ENCODE data around the gene RUNDC3A. TPM values are rescaled to one million over a fixed set of nuclear protein-coding genes. Genes with fewer than 3 reads are reported as not detected.
A peak's percentile ranks its signal among the peaks of the same experiment; 100 is the strongest.

Gene RUNDC3A
- total RNA-seq, 1 donor from 2014 or later: 0.26 TPM

- Histone ChIP-seq H3K4me3 (ENCODE audit: low read depth, low read length) (no peak overlapping the region), H3K27me3 (ENCODE audit: control insufficient read depth, insufficient read depth, low read length) (peaks cover 5% of the 10 kb centered on the region), H3K36me3 (ENCODE audit: control insufficient read depth, insufficient read depth, low read length) (no peaks in the 10 kb centered on the region)
- FAIRE-seq (peak; percentile 60), DNase-seq (ENCODE audit: low read depth) (no peak)
- TF ChIP-seq, protein P1, sequence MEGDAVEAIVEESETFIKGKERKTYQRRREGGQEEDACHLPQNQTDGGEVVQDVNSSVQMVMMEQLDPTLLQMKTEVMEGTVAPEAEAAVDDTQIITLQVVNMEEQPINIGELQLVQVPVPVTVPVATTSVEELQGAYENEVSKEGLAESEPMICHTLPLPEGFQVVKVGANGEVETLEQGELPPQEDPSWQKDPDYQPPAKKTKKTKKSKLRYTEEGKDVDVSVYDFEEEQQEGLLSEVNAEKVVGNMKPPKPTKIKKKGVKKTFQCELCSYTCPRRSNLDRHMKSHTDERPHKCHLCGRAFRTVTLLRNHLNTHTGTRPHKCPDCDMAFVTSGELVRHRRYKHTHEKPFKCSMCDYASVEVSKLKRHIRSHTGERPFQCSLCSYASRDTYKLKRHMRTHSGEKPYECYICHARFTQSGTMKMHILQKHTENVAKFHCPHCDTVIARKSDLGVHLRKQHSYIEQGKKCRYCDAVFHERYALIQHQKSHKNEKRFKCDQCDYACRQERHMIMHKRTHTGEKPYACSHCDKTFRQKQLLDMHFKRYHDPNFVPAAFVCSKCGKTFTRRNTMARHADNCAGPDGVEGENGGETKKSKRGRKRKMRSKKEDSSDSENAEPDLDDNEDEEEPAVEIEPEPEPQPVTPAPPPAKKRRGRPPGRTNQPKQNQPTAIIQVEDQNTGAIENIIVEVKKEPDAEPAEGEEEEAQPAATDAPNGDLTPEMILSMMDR (IDR thresholded peaks at IDR 0.05; ENCODE audit: insufficient read depth, low read length, severe bottlenecking): no peak
These were observed 41.8 kb upstream of the RUNDC3A start for GRCh38 chr17:44266402-44267164.

DNA sequence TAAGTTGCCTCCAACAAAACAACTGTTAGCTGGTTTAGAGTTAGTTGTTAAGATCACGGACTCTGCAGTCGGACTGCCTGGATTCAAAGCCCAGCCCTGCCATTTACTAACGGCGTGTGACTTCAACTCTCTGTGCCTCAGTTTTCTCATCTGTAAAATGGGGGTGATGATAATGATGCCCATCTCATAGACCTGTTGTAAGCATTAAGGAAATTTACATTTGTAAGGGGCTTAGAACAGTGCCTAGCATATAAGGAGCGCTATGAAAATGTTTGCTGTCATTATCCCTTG lies 41.3 kb upstream of the RUNDC3A start:
- TF ChIP-seq, protein P1 (IDR thresholded peaks at IDR 0.05; ENCODE audit: insufficient read depth, low read length, severe bottlenecking): no peak
- no peak for DNase-seq (ENCODE audit: low read depth)
- FAIRE-seq: no peak

DNA sequence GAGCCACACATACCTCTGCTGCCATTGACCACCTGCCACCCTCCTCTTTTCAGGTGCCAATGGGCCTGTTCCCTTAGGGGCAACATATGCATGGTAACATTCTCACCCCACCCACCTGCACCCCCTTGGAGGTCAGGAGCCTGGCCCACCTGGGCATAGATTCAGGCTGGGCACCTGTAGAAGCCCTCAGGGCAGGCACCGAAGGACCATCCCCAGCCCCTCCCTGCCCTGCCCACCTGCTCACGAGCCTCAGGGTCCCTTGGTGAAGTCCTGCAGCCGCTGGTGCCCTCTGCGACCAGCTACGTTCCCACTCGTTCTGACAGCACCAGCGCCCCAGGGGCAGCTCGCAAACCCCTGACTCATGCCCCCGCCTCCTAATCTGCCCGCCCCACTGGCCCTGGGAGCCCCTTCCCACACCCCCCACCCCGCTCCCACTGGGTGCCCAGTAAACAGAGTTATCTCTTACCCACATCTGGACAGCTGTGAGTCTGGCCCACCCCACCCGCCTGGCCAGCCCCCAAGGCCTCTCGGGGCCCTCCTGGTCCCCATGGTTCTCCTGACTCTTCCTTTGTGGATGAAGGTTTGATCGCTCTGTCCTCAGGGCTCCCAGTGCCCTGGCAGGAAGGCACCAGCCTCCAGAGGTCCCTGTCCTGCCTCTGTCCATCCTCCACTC lies 40.4 kb upstream of the RUNDC3A start, which contains the start of gene SLC4A1:
SLC4A1 (minus strand) TSS at position 318 of the 673 bp plus-strand sequence. CDS start 5,269 bp downstream, outside the sequence.
- DNase-seq (ENCODE audit: low read depth) (no peak), FAIRE-seq (no peak)
- TF ChIP-seq, protein P1 (IDR thresholded peaks at IDR 0.05; ENCODE audit: insufficient read depth, low read length, severe bottlenecking): no peak
- H3K27me3 ChIP-seq (ENCODE audit: control insufficient read depth, insufficient read depth, low read length): peaks cover 7% of the 10 kb centered on the region
- no peak within 1 kb of the TSS for H3K4me3 ChIP-seq (ENCODE audit: low read depth, low read length)
- no peaks in the 10 kb centered on the region for H3K36me3 ChIP-seq (ENCODE audit: control insufficient read depth, insufficient read depth, low read length)

More for the DNA sequence above, 41.3 kb upstream of the RUNDC3A start:
- H3K4me3 ChIP-seq (ENCODE audit: low read depth, low read length): no peak overlapping the region
- peaks cover 5% of the 10 kb centered on the region for H3K27me3 ChIP-seq (ENCODE audit: control insufficient read depth, insufficient read depth, low read length)
- no peaks in the 10 kb centered on the region for H3K36me3 ChIP-seq (ENCODE audit: control insufficient read depth, insufficient read depth, low read length)

DNA sequence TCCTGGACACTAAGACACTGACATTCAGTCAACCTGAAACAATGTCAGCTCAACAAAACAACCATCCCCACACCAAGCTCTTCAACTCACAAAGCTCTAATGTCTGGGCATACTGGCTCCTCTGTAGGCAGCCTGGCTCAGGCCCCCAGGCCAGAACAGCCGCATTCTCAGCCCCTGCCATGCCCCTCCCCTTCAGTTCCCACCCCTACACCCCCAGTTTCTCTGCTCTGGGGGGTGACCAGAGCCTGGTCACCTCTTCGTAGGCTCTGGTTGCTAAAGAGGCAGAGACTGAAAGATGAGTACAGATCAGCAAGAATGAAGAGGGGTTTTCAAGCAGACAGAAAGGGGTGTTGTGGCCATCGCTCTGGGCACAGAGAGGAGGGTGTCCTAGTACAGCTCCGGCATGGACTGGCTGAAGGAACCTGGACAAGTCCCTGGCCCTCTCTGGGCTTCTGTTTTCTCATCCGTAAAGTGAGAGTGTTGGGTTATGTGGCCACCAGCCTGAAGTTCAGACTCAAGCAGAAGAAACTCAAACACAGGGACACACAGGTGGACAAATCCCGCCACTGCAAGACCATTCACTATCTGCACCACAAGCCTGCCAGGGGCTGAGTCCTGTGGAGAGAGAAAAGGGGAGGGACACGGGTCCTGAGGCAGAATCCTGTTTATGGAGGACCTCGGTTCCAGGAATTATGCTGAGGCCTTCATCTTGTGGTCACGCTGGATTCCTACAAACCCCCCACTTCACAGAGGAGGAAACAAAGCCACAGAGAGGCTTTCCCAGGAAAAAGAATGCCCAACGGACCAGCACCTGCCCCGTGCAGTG lies 39.5 kb upstream of the RUNDC3A start:
- no peak for FAIRE-seq
- no peak overlapping the region for H3K4me3 ChIP-seq (ENCODE audit: low read depth, low read length)
- no peaks in the 10 kb centered on the region for H3K36me3 ChIP-seq (ENCODE audit: control insufficient read depth, insufficient read depth, low read length)
- peaks cover 7% of the 10 kb centered on the region for H3K27me3 ChIP-seq (ENCODE audit: control insufficient read depth, insufficient read depth, low read length)
- no peak for DNase-seq (ENCODE audit: low read depth)
- TF ChIP-seq, protein P1 (IDR thresholded peaks at IDR 0.05; ENCODE audit: insufficient read depth, low read length, severe bottlenecking): no peak

GRCh38 chr17:44269535-44270240 lies 38.7 kb upstream of the RUNDC3A start:
- TF ChIP-seq, protein P1 (IDR thresholded peaks at IDR 0.05; ENCODE audit: insufficient read depth, low read length, severe bottlenecking): no peak
- DNase-seq (ENCODE audit: low read depth): no peak
- peaks cover 7% of the 10 kb centered on the region for H3K27me3 ChIP-seq (ENCODE audit: control insufficient read depth, insufficient read depth, low read length)
- no peaks in the 10 kb centered on the region for H3K36me3 ChIP-seq (ENCODE audit: control insufficient read depth, insufficient read depth, low read length)
- H3K4me3 ChIP-seq (ENCODE audit: low read depth, low read length): no peak overlapping the region
- FAIRE-seq: no peak
